HCT116 (cell line): ENCODE measurements around the gene SLC16A5.

Source experiments
- CTCF ChIP-seq, 3 experiments: fragments of 200-600 bp in 1 of 3; sonication (generic) in 1 of 3; IDR thresholded peaks in 2 of 3; conservative IDR thresholded peaks in 1 of 3; 2 replicates each; pipeline ENCODE4 v1.5.1; 2012 to 2017; ENCODE audit warnings: low read depth in 2 of 3, low read length in 2 of 3, antibody characterized with exemption in 1 of 3, borderline replicate concordance in 1 of 3, control low read depth in 1 of 3, mild to moderate bottlenecking in 1 of 3, mixed read lengths in 1 of 3, mixed run types in 1 of 3, moderate library complexity in 1 of 3; ENCODE audit not compliant: insufficient read depth in 1 of 3
- EGR1 ChIP-seq: IDR thresholded peaks from 2 replicates; pipeline ENCODE4 v1.6.1; 2012; ENCODE audit warnings: low read depth
- EZH2 ChIP-seq: fragments of 200-600 bp; sonication (generic); IDR thresholded peaks from 2 replicates; pipeline ENCODE4 v1.6.1; 2017; ENCODE audit warnings: antibody characterized with exemption, mixed run types
- EZH2phosphoT487 ChIP-seq: fragments of 200-600 bp; IDR thresholded peaks from 2 replicates; pipeline ENCODE4 v1.6.1; 2018; ENCODE audit warnings: antibody characterized with exemption, borderline replicate concordance
- JUND ChIP-seq: IDR thresholded peaks from 2 replicates; pipeline ENCODE4 v1.6.1; 2012
- MAX ChIP-seq: IDR thresholded peaks from 2 replicates; pipeline ENCODE4 v1.6.1; 2012
- POLR2A ChIP-seq: IDR thresholded peaks from 2 replicates; pipeline ENCODE4 v1.7.0; 2011; ENCODE audit warnings: borderline replicate concordance; ENCODE audit not compliant: insufficient read depth, insufficient read length; ENCODE audit errors: extremely low read depth
- POLR2AphosphoS5 ChIP-seq: IDR thresholded peaks from 2 replicates; pipeline ENCODE4 v1.6.1; 2011; ENCODE audit warnings: mild to moderate bottlenecking, low read depth, low read length, moderate library complexity
- REST ChIP-seq: IDR thresholded peaks from 2 replicates; pipeline ENCODE4 v1.6.1; 2012; ENCODE audit warnings: low read depth
- SP1 ChIP-seq: IDR thresholded peaks from 2 replicates; pipeline ENCODE4 v1.6.1; 2012; ENCODE audit warnings: low read depth
- YY1 ChIP-seq: IDR thresholded peaks from 2 replicates; pipeline ENCODE4 v1.6.1; 2011; ENCODE audit warnings: low read length, low read depth, moderate library complexity, mild to moderate bottlenecking; ENCODE audit not compliant: insufficient replicate concordance; ENCODE audit errors: extremely low read depth
- ZFX ChIP-seq: fragments of 450-650 bp; IDR thresholded peaks from 2 replicates; pipeline ENCODE4 v1.6.1; 2017
- ZNF274 ChIP-seq: fragments of 200-500 bp; sonication (Bioruptor generic); IDR thresholded peaks from 2 replicates; pipeline ENCODE4 v1.6.1; 2014; ENCODE audit warnings: mild to moderate bottlenecking, low read depth, low read length, inconsistent platforms

- TF ChIP-seq CTCF (IDR thresholded peaks at IDR 0.05 in 2 of 3, conservative IDR thresholded peaks at IDR 0.05 in 1 of 3; ENCODE audit: borderline replicate concordance in 1 of 3, insufficient read depth in 1 of 3, low read depth in 2 of 3, low read length in 2 of 3), result no peak
- no peak for TF ChIP-seq ZFX
- TF ChIP-seq POLR2A, result no peak
- TF ChIP-seq ZNF274, result no peak
- TF ChIP-seq POLR2AphosphoS5, result no peak
- no peak for TF ChIP-seq YY1
- no peak for TF ChIP-seq EZH2
- TF ChIP-seq SP1, result no peak
- TF ChIP-seq EZH2phosphoT487, result no peak
- TF ChIP-seq MAX, result no peak
- no peak for TF ChIP-seq EGR1
- TF ChIP-seq REST, result no peak
- TF ChIP-seq JUND, result no peak
Measured at GRCh38 chr17:75081611-75082540, 5.9 kb upstream of the SLC16A5 start.
